GM23338 (cell line): ENCODE measurements around the gene LIMA1. TPM values are rescaled to one million over a fixed set of nuclear protein-coding genes. Genes with fewer than 3 reads are reported as not detected.

ENCODE experiments used
- ATAC-seq: fragments of 200-7000 bp; cut with Tn5 transposase; 3 replicates; pipeline ENCODE4 v1.9.1; 2020
- DNase-seq: peaks from one replicate; pipeline ENCODE4 v3.0.0-alpha.2; 2015; ENCODE audit warnings: low spot score
- H2AFZ ChIP-seq: fragments of 200-600 bp; sonication (generic); 2 replicates; pipeline ENCODE4 v1.8.0; 2016; ENCODE audit warnings: antibody characterized with exemption, mild to moderate bottlenecking, moderate library complexity
- H3F3A ChIP-seq: fragments of 200-600 bp; sonication (generic); replicated peaks from 2 replicates; pipeline ENCODE4 v1.8.0; 2017; ENCODE audit warnings: antibody characterized with exemption, mixed run types, low read depth
- H3K27ac ChIP-seq: fragments of 200-600 bp; sonication (generic); 2 replicates; pipeline ENCODE4 v1.6.1; 2016; ENCODE audit warnings: low read depth
- H3K27me3 ChIP-seq: fragments of 200-600 bp; sonication (generic); 2 replicates; pipeline ENCODE4 v1.8.0; 2016; ENCODE audit warnings: mild to moderate bottlenecking, mixed run types, moderate library complexity; ENCODE audit not compliant: insufficient read depth
- H3K36me3 ChIP-seq: fragments of 200-600 bp; sonication (generic); 2 replicates; pipeline ENCODE4 v1.8.0; 2016; ENCODE audit warnings: mild to moderate bottlenecking; ENCODE audit not compliant: insufficient read depth
- H3K4me1 ChIP-seq: fragments of 200-600 bp; sonication (generic); 2 replicates; pipeline ENCODE4 v1.8.0; 2016; ENCODE audit warnings: mild to moderate bottlenecking, moderate library complexity; ENCODE audit not compliant: insufficient read depth
- H3K4me2 ChIP-seq: fragments of 200-600 bp; sonication (generic); 2 replicates; pipeline ENCODE4 v1.7.1; 2017; ENCODE audit warnings: mixed run types
- H3K4me3 ChIP-seq: fragments of 200-600 bp; sonication (generic); 2 replicates; pipeline ENCODE4 v1.6.1; 2016; ENCODE audit warnings: mixed run types
- H3K79me2 ChIP-seq: fragments of 200-600 bp; sonication (generic); replicated peaks from 2 replicates; pipeline ENCODE4 v1.8.0; 2017; ENCODE audit warnings: mild to moderate bottlenecking; ENCODE audit not compliant: insufficient read depth
- H3K9me2 ChIP-seq: fragments of 200-600 bp; sonication (generic); 2 replicates; pipeline ENCODE4 v1.8.0; 2017; ENCODE audit not compliant: insufficient read depth
- H4K20me1 ChIP-seq: fragments of 200-600 bp; sonication (generic); replicated peaks from 2 replicates; pipeline ENCODE4 v1.8.0; 2017; ENCODE audit warnings: mild to moderate bottlenecking; ENCODE audit not compliant: insufficient read depth
- H3K27ac Mint-ChIP-seq: 2 replicates; pipeline ENCODE4 v1.8.0; 2020; ENCODE audit warnings: inconsistent platforms, mild to moderate bottlenecking, moderate library complexity, mixed read lengths
- H3K27me3 Mint-ChIP-seq: 3 replicates; pipeline ENCODE4 v1.8.0; 2022; ENCODE audit warnings: low read depth, mild to moderate bottlenecking, moderate library complexity, mixed read lengths, inconsistent platforms; ENCODE audit not compliant: insufficient read depth, poor library complexity
- H3K36me3 Mint-ChIP-seq: 3 replicates; pipeline ENCODE4 v1.8.0; 2021; ENCODE audit warnings: low read depth, mild to moderate bottlenecking, inconsistent platforms, moderate library complexity, mixed read lengths
- H3K4me1 Mint-ChIP-seq: 3 replicates; pipeline ENCODE4 v1.8.0; 2020; ENCODE audit warnings: mild to moderate bottlenecking, inconsistent platforms, mixed read lengths
- H3K4me3 Mint-ChIP-seq: 3 replicates; pipeline ENCODE4 v1.8.0; 2021; ENCODE audit warnings: moderate library complexity, mild to moderate bottlenecking, inconsistent platforms, mixed read lengths
- H3K9me3 Mint-ChIP-seq: 3 replicates; pipeline ENCODE4 v1.8.0; 2020; ENCODE audit warnings: moderate library complexity, mild to moderate bottlenecking, inconsistent platforms, mixed read lengths
- EZH2 ChIP-seq: fragments of 200-600 bp; sonication (generic); IDR thresholded peaks from one replicate; pipeline ENCODE4 v1.8.0; 2017; ENCODE audit warnings: antibody characterized with exemption, mild to moderate bottlenecking, low read depth; ENCODE audit not compliant: unreplicated experiment
- EZH2phosphoT487 ChIP-seq: fragments of 200-600 bp; sonication (generic); IDR thresholded peaks from one replicate; pipeline ENCODE4 v1.8.1; 2018; ENCODE audit warnings: antibody characterized with exemption; ENCODE audit not compliant: unreplicated experiment
- JUNB ChIP-seq: IDR thresholded peaks from one replicate; pipeline ENCODE4 v1.6.1; 2016; ENCODE audit warnings: antibody characterized with exemption; ENCODE audit not compliant: unreplicated experiment
- NANOG ChIP-seq: IDR thresholded peaks from 2 replicates; pipeline ENCODE4 v1.6.1; 2016; ENCODE audit warnings: antibody characterized with exemption, borderline replicate concordance
- POLR2AphosphoS5 ChIP-seq: IDR thresholded peaks from 2 replicates; pipeline ENCODE4 v1.6.1; 2016; ENCODE audit warnings: antibody characterized with exemption, low read depth
- STAT1 ChIP-seq: IDR thresholded peaks from one replicate; pipeline ENCODE4 v1.6.1; 2016; ENCODE audit warnings: antibody characterized with exemption; ENCODE audit not compliant: unreplicated experiment
- ZNF114 ChIP-seq: fragments of 250-450 bp; sonication (Bioruptor Pico); IDR thresholded peaks from 2 replicates; pipeline ENCODE4 v1.5.0; 2020; ENCODE audit warnings: mild to moderate bottlenecking, moderate library complexity
- ZNF331 ChIP-seq: fragments of 250-450 bp; sonication (Bioruptor Pico); IDR thresholded peaks from 2 replicates; pipeline ENCODE4 v1.5.0; 2020; ENCODE audit warnings: low read depth, mild to moderate bottlenecking, moderate library complexity
- polyA plus RNA-seq: library from polyadenylated mRNA; unstranded; fragments of >200 nt; fragmentation: Nextera tagmentation; extraction: Ambion mirVana; gene quantifications from 2 replicates; pipeline ENCODE4 v1.2.1, GENCODE V29; 2016
- total RNA-seq: library from RNA; depleted of rRNA; stranded (reverse); fragments of >200 nt; shearing (Covaris generic); gene quantifications from 2 replicates; pipeline ENCODE4 v1.2.3, GENCODE V29; 2014
- TF ChIP-seq, protein P1 (sequence below), 2 experiments: fragments of 200-600 bp in 1 of 2; sonication (generic) in 1 of 2; conservative IDR thresholded peaks; 2 replicates each; pipeline versions ENCODE4 v1.5.1 to v1.6.1; 2016 to 2017; ENCODE audit warnings: antibody characterized with exemption in 2 of 2, low read depth in 2 of 2, mild to moderate bottlenecking in 2 of 2, moderate library complexity in 1 of 2
- TF ChIP-seq, protein P2 (sequence below): fragments of 250-450 bp; sonication (Bioruptor Pico); IDR thresholded peaks from 2 replicates; pipeline ENCODE4 v1.5.0; 2020; ENCODE audit warnings: mild to moderate bottlenecking, moderate library complexity

LIMA1 gene
- total and polyA plus RNA-seq, 2 experiments from 2014 or later: 27.7 to 29.6 TPM

DNA sequence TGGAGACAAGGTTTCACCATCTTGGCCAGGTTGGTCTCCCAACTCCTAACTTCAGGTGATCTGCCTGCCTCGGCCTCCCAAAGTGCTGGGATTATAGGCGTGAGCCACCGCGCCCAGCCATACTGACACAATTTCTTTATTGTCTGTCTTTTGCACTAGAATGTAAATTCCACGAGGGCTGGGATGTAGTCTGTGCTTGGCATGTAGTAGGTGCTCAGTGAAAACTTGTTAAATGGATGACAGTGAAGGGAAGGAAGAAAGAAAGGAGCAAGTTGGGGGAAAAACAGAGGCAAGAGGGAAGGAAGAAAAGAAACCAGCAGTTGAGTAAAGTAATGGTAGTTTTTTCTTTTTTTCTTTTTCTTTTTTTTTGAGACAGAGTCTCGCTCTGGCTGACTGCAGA lies 53.1 kb downstream of the LIMA1 start (continued):
- TF ChIP-seq, protein P1, sequence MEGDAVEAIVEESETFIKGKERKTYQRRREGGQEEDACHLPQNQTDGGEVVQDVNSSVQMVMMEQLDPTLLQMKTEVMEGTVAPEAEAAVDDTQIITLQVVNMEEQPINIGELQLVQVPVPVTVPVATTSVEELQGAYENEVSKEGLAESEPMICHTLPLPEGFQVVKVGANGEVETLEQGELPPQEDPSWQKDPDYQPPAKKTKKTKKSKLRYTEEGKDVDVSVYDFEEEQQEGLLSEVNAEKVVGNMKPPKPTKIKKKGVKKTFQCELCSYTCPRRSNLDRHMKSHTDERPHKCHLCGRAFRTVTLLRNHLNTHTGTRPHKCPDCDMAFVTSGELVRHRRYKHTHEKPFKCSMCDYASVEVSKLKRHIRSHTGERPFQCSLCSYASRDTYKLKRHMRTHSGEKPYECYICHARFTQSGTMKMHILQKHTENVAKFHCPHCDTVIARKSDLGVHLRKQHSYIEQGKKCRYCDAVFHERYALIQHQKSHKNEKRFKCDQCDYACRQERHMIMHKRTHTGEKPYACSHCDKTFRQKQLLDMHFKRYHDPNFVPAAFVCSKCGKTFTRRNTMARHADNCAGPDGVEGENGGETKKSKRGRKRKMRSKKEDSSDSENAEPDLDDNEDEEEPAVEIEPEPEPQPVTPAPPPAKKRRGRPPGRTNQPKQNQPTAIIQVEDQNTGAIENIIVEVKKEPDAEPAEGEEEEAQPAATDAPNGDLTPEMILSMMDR (conservative IDR thresholded peaks at IDR 0.05; ENCODE audit: low read depth in 2 of 2): no peak
- TF ChIP-seq NANOG (no peak), POLR2AphosphoS5 (no peak), EZH2 (no peak), ZNF114 (CRISPR knock-in tag) (no peak), JUNB (no peak)
- TF ChIP-seq, protein P2, sequence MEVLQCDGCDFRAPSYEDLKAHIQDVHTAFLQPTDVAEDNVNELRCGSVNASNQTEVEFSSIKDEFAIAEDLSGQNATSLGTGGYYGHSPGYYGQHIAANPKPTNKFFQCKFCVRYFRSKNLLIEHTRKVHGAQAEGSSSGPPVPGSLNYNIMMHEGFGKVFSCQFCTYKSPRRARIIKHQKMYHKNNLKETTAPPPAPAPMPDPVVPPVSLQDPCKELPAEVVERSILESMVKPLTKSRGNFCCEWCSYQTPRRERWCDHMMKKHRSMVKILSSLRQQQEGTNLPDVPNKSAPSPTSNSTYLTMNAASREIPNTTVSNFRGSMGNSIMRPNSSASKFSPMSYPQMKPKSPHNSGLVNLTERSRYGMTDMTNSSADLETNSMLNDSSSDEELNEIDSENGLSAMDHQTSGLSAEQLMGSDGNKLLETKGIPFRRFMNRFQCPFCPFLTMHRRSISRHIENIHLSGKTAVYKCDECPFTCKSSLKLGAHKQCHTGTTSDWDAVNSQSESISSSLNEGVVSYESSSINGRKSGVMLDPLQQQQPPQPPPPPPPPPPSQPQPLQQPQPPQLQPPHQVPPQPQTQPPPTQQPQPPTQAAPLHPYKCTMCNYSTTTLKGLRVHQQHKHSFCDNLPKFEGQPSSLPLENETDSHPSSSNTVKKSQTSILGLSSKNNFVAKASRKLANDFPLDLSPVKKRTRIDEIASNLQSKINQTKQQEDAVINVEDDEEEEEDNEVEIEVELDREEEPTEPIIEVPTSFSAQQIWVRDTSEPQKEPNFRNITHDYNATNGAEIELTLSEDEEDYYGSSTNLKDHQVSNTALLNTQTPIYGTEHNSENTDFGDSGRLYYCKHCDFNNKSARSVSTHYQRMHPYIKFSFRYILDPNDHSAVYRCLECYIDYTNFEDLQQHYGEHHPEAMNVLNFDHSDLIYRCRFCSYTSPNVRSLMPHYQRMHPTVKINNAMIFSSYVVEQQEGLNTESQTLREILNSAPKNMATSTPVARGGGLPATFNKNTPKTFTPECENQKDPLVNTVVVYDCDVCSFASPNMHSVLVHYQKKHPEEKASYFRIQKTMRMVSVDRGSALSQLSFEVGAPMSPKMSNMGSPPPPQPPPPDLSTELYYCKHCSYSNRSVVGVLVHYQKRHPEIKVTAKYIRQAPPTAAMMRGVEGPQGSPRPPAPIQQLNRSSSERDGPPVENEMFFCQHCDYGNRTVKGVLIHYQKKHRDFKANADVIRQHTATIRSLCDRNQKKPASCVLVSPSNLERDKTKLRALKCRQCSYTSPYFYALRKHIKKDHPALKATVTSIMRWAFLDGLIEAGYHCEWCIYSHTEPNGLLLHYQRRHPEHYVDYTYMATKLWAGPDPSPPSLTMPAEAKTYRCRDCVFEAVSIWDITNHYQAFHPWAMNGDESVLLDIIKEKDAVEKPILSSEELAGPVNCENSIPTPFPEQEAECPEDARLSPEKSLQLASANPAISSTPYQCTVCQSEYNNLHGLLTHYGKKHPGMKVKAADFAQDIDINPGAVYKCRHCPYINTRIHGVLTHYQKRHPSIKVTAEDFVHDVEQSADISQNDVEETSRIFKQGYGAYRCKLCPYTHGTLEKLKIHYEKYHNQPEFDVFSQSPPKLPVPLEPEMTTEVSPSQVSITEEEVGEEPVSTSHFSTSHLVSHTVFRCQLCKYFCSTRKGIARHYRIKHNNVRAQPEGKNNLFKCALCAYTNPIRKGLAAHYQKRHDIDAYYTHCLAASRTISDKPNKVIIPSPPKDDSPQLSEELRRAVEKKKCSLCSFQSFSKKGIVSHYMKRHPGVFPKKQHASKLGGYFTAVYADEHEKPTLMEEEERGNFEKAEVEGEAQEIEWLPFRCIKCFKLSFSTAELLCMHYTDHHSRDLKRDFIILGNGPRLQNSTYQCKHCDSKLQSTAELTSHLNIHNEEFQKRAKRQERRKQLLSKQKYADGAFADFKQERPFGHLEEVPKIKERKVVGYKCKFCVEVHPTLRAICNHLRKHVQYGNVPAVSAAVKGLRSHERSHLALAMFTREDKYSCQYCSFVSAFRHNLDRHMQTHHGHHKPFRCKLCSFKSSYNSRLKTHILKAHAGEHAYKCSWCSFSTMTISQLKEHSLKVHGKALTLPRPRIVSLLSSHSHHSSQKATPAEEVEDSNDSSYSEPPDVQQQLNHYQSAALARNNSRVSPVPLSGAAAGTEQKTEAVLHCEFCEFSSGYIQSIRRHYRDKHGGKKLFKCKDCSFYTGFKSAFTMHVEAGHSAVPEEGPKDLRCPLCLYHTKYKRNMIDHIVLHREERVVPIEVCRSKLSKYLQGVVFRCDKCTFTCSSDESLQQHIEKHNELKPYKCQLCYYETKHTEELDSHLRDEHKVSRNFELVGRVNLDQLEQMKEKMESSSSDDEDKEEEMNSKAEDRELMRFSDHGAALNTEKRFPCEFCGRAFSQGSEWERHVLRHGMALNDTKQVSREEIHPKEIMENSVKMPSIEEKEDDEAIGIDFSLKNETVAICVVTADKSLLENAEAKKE (CRISPR knock-in tag): no peak

DNA sequence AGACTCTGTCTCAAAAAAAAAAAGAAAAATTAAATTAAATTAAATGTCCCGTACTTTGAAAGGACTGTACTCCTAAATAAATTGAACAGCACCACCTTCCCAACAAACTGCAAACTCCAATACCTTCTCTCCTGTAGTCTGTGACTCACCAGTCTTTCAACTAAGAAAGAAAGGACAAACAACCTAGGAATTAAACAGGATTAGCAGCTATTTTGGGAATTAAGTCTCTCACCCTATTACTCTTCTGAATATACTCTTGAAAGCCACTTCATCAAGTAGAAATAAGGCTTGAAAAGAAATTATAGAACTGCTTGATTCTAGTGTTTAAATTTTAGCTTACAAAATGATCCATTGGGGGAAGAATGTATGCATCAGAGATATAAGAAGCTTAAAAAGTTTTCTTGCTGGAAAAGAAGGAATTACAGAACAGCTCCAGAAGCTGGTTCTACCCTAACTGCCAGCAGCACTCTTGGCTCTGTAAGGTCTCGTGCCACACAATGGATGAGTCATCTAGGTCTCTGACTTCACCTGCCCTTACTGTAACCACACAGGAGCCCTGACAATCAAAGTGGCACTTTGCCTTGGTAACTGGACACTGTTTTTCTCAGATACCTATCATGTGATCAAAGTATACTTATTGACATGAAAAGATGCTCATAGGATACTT lies 59.2 kb downstream of the LIMA1 start:
- peak; percentile 16; the same call in 2 of the 3 replicates for ATAC-seq
- TF ChIP-seq, protein P1 (conservative IDR thresholded peaks at IDR 0.05; ENCODE audit: low read depth in 2 of 2): no peak
- TF ChIP-seq NANOG (no peak), STAT1 (no peak), EZH2phosphoT487 (no peak), ZNF331 (no peak), JUNB (no peak)

More for the DNA sequence above, 59.2 kb downstream of the LIMA1 start:
- H2AFZ ChIP-seq: no peak overlapping the region
- H3F3A ChIP-seq: no peaks in the 10 kb centered on the region
- H3K27ac Mint-ChIP-seq: peak overlapping the region; percentile 31; the same call in 1 of the 2 replicates
- no peak overlapping the region for H3K27ac ChIP-seq
- no peaks in the 10 kb centered on the region; the same call in 2 of the 3 replicates for H3K36me3 Mint-ChIP-seq
- H3K4me3 ChIP-seq: no peak overlapping the region
- H3K27me3 ChIP-seq: no peaks in the 10 kb centered on the region
- peaks cover 28% of the 10 kb centered on the region for H3K79me2 ChIP-seq
- DNase-seq: peak; percentile 26
- H3K4me3 Mint-ChIP-seq: no peak overlapping the region
- H3K36me3 ChIP-seq: no peaks in the 10 kb centered on the region
- no peaks in the 10 kb centered on the region for H4K20me1 ChIP-seq
- no peak overlapping the region for H3K4me2 ChIP-seq
- no peaks in the 10 kb centered on the region; the same call in 2 of the 3 replicates for H3K9me3 Mint-ChIP-seq
- peaks cover 13% of the 10 kb centered on the region for H3K4me1 Mint-ChIP-seq
- H3K27me3 Mint-ChIP-seq: peaks cover 6% of the 10 kb centered on the region
- peaks cover 15% of the 10 kb centered on the region for H3K4me1 ChIP-seq
- no peaks in the 10 kb centered on the region for H3K9me2 ChIP-seq
